Loucy (cell line): ENCODE data around the gene HTR7.
"Not testable (repeated sequence)": the region's sequence is repeated elsewhere in the genome, so short reads cannot be mapped to it uniquely, and the experiment has no call there.

Experiments used
- CTCF ChIP-seq: fragments of 200-600 bp; sonication (generic); conservative IDR thresholded peaks from 2 replicates; pipeline ENCODE4 v1.5.1; 2014; ENCODE audit warnings: mild to moderate bottlenecking, antibody characterized with exemption, low read length
- EZH2phosphoT487 ChIP-seq: fragments of 200-600 bp; IDR thresholded peaks from 2 replicates; pipeline ENCODE4 v1.6.1; 2018; ENCODE audit warnings: antibody characterized with exemption, mild to moderate bottlenecking, moderate library complexity, borderline replicate concordance

- TF ChIP-seq CTCF: peak; percentile 73
- TF ChIP-seq EZH2phosphoT487: not testable (repeated sequence)
These were observed 22.4 kb upstream of the HTR7 start for GRCh38 chr10:90880059-90880719.
